Stimulated activated CD4-positive, alpha-beta T cell treated with anti-CD3 and anti-CD28 coated beads, Interleukin-2, amount 100 ng/mL, for 24 hours (primary cell): Measurements from ENCODE around the gene FCHO2.

ENCODE experiments used
- DNase-seq, 2 donors: peaks; one replicate each; pipeline ENCODE4 v3.0.0-alpha.2; 2020

Gene FCHO2

DNA sequence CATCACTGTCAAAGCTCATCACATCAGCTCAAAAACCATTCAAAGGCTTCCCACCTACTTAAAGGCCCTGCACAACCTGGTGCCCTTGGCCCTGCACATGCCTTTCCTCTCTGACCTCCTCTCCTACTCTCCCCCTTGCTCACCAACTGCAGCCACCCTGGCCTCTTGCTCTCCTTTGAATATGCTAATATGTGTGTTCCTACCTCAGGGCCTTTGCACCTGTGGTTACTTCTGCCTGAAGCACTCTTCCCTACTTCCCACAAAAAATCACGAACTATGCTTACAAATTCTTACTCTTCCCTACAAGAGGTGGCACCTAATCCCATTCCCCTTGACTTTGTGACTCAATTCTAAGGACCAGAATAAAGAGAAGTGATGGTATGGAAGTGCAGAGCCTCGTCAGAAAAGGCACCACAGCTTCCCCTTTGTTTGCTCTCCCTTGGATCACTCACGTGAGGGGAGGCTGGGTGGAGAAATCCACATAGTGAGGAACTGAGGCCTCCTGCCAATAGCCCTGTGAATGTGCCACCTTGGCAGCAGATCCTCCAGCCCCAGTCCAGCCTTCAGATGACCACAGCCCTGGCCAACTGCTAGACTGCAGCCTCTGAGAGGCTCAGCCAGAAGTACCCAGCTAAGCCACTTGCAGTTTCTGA lies 161.4 kb downstream of the FCHO2 start:
- DNase-seq = no peak

- DNase-seq = no peak
These were observed 162.6 kb downstream of the FCHO2 start for GRCh38 chr5:73118391-73118973.

DNA sequence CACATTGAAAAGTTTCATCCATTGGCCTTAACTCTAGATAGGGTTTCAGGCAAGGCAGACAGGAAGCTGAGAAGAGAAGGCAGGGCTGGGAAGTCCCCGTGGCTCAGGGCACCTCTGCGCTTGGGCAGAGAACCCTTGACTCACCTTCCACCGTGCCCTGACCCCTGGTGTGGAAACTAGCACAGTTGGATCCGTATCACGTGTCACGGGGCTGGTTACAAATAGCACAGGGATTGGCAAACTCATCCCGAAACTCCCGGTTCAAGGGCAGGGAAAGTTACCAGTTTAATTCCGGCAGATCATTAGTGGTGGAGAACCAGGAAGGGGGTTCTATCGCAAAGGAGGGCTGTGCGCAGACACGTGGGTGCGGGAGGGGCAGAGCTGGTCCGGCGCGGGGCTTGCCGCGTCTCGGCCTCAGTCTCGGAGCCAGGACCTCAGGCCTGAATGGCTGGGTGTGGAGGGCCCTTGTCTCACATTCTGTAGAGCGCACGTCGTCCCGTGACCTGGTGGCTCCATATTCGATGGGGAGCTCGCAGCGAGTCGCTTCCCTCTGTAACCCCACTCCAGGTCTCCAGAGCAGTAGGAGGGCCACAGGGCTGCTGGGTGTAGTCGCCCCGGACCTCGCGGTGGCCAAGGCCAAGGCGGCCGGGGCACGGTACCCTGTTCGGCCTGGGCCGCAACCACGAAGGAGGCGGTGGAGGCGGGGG lies 163.8 kb downstream of the FCHO2 start:
- peak in 1 of 2 donors; percentile 30 for DNase-seq

DNA sequence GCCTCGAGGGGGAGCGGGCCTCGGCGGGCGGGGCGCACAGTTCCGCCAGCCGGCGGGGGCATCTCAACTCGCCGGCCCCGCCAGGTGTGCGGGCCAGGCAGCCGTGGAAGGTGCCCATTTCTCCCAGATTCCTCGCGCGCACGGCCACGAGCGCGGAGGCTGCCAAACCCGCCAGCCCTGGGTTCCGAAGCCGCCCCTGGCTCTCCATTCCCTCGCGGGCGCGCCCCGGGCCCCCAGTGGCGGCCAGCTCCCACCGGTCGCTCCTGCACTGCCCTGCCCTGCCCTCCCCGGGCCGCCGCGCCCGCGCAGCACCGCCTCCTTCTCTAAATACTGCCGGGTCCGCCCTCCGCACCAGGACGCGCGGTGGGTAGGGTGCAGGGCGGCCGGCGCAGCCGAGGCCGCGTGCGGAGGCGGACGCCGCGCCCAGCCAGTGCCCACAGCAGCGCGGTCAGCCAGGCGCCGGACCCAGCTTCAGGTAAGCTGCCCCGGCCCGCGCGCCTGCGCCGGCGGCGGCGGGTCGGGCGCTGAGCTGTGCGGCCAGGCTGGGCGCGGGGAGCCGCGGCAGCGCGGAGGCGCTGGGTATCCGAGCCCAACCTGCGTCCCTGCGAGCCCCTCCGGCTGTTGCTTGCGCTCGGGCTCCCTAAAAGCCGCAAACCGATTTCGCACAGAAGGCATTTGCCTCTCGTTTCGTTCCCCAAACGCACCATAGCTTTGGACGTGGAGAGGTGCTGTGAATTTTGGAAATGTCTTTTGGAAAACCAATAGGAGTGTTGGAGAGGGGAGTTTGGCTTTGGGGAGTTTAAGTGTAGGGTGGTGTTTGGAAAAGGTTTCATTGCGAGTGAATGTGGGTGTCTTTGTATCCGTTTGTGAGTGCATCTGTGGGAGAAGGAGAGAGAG lies 164.6 kb downstream of the FCHO2 start, which contains the start of gene TMEM171:
TMEM171 (plus strand) TSS at position 354 of the 897 bp plus-strand sequence. CDS start 2,799 bp downstream, outside the sequence.
- peak in 1 of 2 donors; percentile 18 for DNase-seq

DNA sequence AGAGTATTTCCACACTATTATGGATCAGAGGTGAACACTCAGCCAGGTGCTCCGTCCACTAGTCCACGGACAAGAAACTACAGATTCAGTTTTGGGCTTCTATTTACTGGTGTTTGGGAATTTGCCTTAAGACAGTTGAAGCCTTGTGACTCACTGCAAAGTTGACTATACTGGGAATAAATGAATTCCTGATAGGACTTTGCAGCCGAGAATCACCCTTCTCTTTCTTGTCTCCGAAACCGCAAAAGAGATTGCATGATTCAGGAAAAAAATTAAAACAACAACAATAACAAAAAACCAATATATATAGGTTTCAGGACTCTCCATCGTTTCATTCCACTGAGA lies 165.2 kb downstream of the FCHO2 start:
- DNase-seq = no peak

- no peak for DNase-seq
These were observed 167.3 kb downstream of the FCHO2 start for GRCh38 chr5:73122875-73123810.

- DNase-seq = no peak
These were observed 169.4 kb downstream of the FCHO2 start for GRCh38 chr5:73125289-73125688.

DNA sequence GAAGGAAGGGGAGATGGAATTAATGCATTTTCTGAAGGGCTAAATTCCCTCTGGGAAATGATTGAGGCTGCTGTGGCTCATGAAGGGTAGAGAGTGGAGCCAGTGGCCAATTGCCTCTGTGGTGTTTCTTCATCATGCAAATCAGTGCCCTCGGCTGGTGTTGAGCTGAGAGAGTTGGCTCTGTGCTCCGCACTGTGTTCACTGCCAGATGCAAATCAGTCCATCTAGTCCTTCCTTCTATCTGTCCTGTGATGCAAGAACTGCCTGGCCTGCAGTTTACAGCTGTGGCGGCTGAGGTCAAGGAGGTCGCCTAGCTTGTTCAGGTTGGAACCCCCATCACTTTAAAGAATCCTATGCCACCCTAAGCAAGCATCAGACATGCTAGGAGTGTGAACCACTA lies 170.5 kb downstream of the FCHO2 start:
- no peak for DNase-seq

DNA sequence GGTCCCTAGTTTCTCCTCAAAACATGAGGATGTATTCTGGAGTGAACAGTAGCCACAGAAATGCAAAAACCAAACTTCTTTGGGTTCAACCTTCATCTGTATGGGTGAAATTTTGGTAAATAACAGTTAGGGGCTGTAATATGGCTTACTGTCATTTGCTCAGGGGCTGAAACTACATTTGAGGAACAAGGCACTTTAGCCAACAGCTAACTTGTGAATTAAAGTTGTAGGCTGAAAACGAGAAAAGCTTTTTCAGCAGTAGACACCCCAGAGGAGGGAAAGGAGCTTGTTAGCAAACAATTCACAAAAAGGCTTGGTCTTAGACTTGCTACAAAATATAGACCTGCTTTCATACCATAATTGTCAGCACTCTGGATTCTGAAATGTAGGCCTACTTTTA lies 171.1 kb downstream of the FCHO2 start:
- DNase-seq = no peak

GRCh38 chr5:73129143-73129542 lies 173.3 kb downstream of the FCHO2 start:
- no peak for DNase-seq

GRCh38 chr5:73130811-73131210 lies 175.0 kb downstream of the FCHO2 start:
- no peak for DNase-seq

GRCh38 chr5:73131711-73132425 lies 176.0 kb downstream of the FCHO2 start:
- no peak for DNase-seq

DNA sequence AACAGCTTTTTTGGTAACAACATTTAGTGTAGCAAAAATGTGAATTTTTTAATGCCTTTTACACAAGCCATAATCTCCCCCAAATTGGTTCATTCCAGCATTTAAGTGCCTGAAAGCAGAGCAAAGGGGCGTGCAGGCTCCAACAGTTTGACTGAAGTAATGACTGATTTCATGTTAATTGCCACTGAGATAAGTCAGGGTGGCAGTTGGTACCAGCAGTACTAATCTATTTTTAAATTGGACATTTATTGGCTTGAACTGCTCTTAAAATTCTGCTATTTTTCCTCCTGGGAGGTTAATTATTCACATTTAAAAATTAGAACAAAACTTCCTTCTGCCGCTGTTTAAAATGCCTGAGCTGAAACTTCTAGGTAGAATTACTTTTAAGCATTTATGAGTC lies 176.9 kb downstream of the FCHO2 start:
- DNase-seq = no peak

- no peak for DNase-seq
These were observed 179.2 kb downstream of the FCHO2 start for GRCh38 chr5:73135021-73135420.

DNA sequence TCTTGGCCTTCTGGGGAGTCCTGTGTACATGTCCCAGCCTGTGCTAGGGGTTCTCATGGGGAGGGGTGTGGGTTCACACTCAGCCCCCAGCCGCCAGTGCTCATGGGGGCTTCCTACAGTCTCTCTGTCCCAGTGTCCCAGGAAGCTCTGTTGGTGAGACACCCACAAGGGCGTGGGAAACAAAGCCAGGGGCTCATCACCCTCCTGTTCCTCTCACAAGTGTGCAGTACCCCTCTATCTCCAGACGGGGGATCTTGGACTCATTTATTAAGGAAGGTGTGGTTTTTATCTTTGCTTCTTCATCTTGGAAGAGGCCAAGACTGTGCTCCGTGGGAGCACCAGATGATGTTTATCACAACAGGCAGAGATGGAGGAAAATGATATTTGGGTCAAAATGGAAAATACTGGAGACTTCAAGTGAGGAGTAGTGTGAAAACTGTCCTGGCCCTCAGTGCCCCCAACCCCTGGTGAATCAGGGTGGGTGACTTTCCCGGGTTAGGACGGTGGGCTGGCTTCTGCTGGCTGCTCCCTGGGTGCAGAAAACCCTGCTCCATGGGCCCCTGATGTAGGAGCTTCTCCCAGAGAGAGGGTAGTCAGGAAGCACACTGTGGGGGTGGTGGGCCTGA lies 179.7 kb downstream of the FCHO2 start:
- no peak for DNase-seq

DNA sequence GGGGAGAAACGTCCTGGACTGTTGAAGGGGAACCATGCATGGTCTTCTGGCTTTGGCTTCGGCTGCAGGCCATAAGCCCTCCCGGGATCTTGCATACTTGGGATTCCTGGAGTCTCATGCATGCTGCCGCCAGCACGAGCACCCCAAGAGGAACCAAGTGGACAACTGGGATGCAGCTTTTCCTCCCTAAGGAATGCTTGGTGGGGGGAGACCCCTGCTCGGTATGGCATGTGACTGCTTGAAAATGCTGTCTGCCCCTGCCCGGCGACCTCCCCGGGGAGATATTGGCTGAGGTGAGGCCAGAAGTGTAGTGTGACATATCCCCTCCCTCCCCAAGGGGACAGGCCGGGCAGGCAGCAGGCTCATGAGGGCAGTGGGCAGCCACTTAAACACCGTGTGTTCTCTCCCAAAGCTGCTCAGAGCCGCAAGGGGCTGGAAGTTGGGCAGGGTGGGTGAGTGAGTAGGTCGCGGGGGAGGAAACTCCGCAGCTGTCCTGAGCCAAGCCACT lies 180.3 kb downstream of the FCHO2 start:
- DNase-seq = no peak

DNA sequence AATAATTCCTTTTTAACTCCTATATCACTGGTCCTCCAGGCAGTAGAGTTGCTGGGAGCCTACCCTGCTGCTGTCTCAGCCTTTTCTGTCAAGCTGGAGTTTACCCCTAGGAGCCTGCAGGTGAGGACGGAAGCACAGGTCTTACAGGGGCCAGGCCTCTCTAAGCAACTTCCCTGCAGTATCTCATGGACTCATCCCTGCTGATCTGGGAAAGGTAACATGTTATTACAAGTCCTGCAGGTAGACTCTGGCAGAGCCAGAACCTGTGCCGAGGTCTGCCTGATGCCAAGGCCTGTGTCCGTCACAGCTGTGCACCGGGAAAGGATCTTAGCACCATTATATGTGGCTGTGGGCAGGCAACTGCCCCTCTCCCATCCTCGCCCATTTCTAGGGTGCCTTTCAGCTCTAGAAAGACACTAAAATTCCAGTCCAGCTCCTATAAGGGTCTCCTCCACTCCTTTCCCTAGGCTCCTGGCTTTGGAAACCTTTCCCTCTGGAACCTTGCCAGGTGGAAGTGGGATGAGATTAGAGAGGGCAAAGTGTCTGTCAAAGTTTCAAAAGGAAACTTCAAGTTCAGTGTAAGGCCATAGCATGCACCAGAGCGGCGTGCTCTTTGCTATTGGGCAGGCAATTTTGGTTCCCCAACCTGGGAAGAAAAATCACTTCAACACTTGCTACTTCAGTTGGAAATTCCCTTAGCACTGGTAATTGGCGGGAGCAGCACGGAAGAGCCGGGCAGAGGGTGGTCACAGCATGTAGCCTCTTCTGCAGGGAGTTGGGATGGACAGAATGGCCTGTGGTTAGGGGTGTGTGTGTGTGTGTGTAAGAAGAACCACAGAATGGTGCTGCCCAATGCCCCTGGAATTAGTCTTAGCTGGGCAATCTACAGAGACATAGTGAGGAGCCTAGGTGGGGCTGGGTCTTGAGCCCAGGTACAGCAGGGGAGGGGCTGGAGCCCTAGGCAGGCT lies 182.0 kb downstream of the FCHO2 start:
- no peak for DNase-seq

DNA sequence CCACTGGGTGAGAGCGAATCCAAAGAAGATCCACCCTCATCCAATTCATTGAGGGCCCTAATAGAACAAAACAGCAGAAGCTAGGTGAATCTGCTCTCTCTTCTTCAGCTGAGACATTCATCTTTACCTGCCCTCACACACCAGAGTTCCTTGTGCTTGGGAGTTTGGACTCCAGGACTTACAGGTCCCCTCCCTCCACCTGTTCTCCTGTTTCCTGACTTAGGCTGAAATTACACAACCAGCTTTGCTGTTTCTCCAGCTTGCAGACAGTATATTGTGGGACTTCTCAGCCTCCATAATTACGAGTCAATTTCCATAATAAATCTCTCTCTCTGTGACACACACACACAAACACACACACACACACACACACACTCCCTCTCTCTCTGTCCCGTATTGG lies 183.6 kb downstream of the FCHO2 start:
- DNase-seq = no peak
